ENCODE measurements around the gene NIPAL4.

Gene NIPAL4

GRCh38 chr5:157518963-157519362, 59.0 kb downstream of the NIPAL4 start:
- no peak for DNase-seq

GRCh38 chr5:157519579-157520253, 59.7 kb downstream of the NIPAL4 start:
- no peak for DNase-seq

GRCh38 chr5:157520911-157521703, 61.1 kb downstream of the NIPAL4 start:
- no peak for DNase-seq

GRCh38 chr5:157521704-157522029, 61.7 kb downstream of the NIPAL4 start:
- DNase-seq: no peak

GRCh38 chr5:157523976-157524375, 64.0 kb downstream of the NIPAL4 start:
- no peak for DNase-seq

All from CD4-positive, alpha-beta T cell treated with Interleukin-4 for 1 hour (primary cell).